Esophagus (tissue), 2 donors: ENCODE data around the gene ATG16L1. TPM values are rescaled to one million over a fixed set of nuclear protein-coding genes. Genes with fewer than 3 reads are reported as not detected.

Source experiments
- H3K27ac ChIP-seq, 2 donors: one replicate each; pipeline ENCODE4 v1.5.1; 2013; ENCODE audit warnings: low read depth in 2 of 2, mild to moderate bottlenecking in 2 of 2, inconsistent platforms in 1 of 2, low read length in 1 of 2, moderate library complexity in 1 of 2
- H3K27me3 ChIP-seq, 2 donors: one replicate each; pipeline ENCODE4 v1.6.1; 2013; ENCODE audit warnings: low read length in 2 of 2, control low read depth in 1 of 2, mild to moderate bottlenecking in 1 of 2; ENCODE audit not compliant: insufficient read depth in 2 of 2, control insufficient read depth in 1 of 2
- H3K36me3 ChIP-seq, 2 donors: one replicate each; pipeline ENCODE4 v1.6.1; 2013; ENCODE audit warnings: low read length in 1 of 2; ENCODE audit not compliant: control insufficient read depth in 2 of 2, insufficient read depth in 2 of 2
- H3K4me1 ChIP-seq, 2 donors: one replicate each; pipeline ENCODE4 v1.6.1; 2013; ENCODE audit warnings: low read length in 1 of 2; ENCODE audit not compliant: control insufficient read depth in 2 of 2, insufficient read depth in 2 of 2
- H3K4me3 ChIP-seq, 2 donors: one replicate each; pipeline ENCODE4 v1.5.1; 2013; ENCODE audit warnings: low read length in 2 of 2, mild to moderate bottlenecking in 2 of 2, low read depth in 1 of 2, moderate library complexity in 1 of 2
- H3K9me3 ChIP-seq, 2 donors: one replicate each; pipeline ENCODE4 v1.6.1; 2013; ENCODE audit warnings: mild to moderate bottlenecking in 2 of 2, low read depth in 1 of 2, low read length in 1 of 2, moderate library complexity in 1 of 2; ENCODE audit not compliant: control insufficient read depth in 2 of 2, insufficient read depth in 1 of 2
- WGBS, 2 donors: extraction: QIAGEN DNeasy Blood & Tissue Kit; methylation state at CpG; one replicate each; pipeline ENCODE4 v1.1.7; 2013; 5-methylcytosine and 5-hydroxymethylcytosine counted together
- polyA plus RNA-seq, 2 donors: library from polyadenylated mRNA; stranded (reverse); fragments of 200-250 nt; gene quantifications; one replicate each; pipeline ENCODE4 v1.2.3, GENCODE V29; 2013
- donor health status: healthy with polysubstance abuse.
- donor health status: Bipolar disorder and iron deficiency.

ATG16L1 gene
- polyA plus RNA-seq, 2 donors, result 5.9 to 8.2 TPM

GRCh38 chr2:233343171-233343705 lies 91.8 kb downstream of the ATG16L1 start:
- Histone ChIP-seq H3K27me3 (no peaks in the 10 kb centered on the region), H3K4me1 (no peaks in the 10 kb centered on the region), H3K4me3 (no peak overlapping the region), H3K27ac (no peak overlapping the region), H3K9me3 (no peaks in the 10 kb centered on the region), H3K36me3 (no peaks in the 10 kb centered on the region)
- 90 to 91% methylated on average over 15 of the region's 15 CpGs for WGBS, 2 donors

Other genes starting within 250 kb of the ATG16L1 start
- 10 to 100 TPM in 1 of 2 donors, 1 to 10 TPM in 1; 8.4 to 11.4 TPM for gene NGEF, start 238.4 kb upstream of the ATG16L1 start, polyA plus RNA-seq
- gene NEU2, start 219.0 kb upstream of the ATG16L1 start, polyA plus RNA-seq, result not detected
- 1 to 10 TPM; 3.4 to 5.6 TPM for gene INPP5D, start 191.3 kb upstream of the ATG16L1 start, polyA plus RNA-seq
- not detected for gene SAG, start 56.1 kb downstream of the ATG16L1 start, polyA plus RNA-seq
- 10 to 100 TPM in 1 of 2 donors, 1 to 10 TPM in 1; 3.3 to 15.4 TPM for gene DGKD, start 102.8 kb downstream of the ATG16L1 start, polyA plus RNA-seq